ENCODE data around the gene CA11. TPM values are rescaled to one million over a fixed set of nuclear protein-coding genes. Genes with fewer than 3 reads are reported as not detected.
A peak's percentile ranks its signal among the peaks of the same experiment; 100 is the strongest.

Gene CA11
- total RNA-seq, 2 donors from 2014 or later, result 7.9 to 10.9 TPM

DNA sequence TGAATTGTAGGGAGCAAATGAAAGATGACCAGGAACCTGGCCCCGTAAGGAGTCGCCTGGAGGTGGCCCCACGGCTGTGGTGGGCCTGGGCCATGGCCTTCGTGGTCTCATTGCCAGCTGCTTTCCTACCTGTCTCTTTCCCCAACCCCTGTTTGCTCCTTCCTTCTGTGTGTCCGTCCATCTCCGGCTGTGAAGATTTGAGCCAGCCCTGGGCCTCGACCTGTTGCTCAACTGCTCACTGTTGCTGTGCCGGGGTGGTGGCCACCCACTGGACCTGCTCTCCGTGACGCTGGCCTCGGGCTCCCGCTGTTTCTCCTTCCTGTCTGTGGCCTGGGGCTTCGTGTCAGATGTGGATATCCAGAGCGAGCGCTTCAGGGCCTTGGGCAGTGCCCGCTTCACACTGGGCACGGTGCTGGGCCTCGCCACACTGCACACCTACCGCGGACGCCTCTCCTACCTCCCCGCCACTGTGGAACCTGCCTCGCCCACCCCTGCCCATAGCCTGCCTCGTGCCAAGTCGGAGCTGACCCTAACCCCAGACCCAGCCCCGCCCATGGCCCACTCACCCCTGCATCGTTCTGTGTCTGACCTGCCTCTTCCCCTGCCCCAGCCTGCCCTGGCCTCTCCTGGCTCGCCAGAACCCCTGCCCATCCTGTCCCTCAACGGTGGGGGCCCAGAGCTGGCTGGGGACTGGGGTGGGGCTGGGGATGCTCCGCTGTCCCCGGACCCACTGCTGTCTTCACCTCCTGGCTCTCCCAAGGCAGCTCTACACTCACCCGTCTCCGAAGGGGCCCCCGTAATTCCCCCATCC is 17.3 kb downstream of the CA11 start:
- DNase-seq (ENCODE audit: low spot score in 2 of 2) (no peak), ATAC-seq (no peak)
- H3K36me3 Mint-ChIP-seq, result peaks cover 8 to 10% of the 10 kb centered on the region in 2 donors
- H3K27ac Mint-ChIP-seq, result peak overlapping the region; percentile 55 to 58
- no peaks in the 10 kb centered on the region for H3K9me3 Mint-ChIP-seq

DNA sequence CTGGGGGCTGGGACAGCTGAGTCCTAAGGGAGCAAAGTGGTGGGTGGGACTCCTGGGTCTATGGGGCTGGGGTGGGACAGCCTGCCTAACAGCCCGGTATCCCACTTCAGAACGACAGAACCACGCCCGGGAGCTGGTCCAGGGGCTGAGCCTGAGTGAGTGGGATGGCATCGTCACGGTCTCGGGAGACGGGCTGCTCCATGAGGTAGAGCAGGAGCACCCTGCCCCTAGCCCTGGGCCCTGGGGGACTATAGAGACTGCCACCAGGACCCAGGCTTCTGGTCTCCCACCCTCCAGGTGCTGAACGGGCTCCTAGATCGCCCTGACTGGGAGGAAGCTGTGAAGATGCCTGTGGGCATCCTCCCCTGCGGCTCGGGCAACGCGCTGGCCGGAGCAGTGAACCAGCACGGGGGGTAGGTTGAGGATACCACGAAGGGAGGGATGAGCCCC is 18.1 kb downstream of the CA11 start:
- Mint-ChIP-seq H3K9me3 (no peaks in the 10 kb centered on the region), H3K36me3 (peaks cover 12 to 14% of the 10 kb centered on the region in 2 donors), H3K27ac (no peak overlapping the region)
- DNase-seq (ENCODE audit: low spot score in 2 of 2), result no peak
- ATAC-seq, result no peak

GRCh38 chr19:48627201-48627864 is 18.7 kb downstream of the CA11 start:
- Mint-ChIP-seq H3K36me3 (peaks cover 14 to 16% of the 10 kb centered on the region in 2 donors), H3K27ac (no peak overlapping the region), H3K9me3 (no peaks in the 10 kb centered on the region)
- DNase-seq (ENCODE audit: low spot score in 2 of 2) (no peak), ATAC-seq (peak in 1 of 2 donors; percentile 57)

GRCh38 chr19:48625891-48626327 is 20.1 kb downstream of the CA11 start:
- no peak for ATAC-seq
- DNase-seq (ENCODE audit: low spot score in 2 of 2), result no peak
- peaks cover 23 to 27% of the 10 kb centered on the region in 2 donors for H3K36me3 Mint-ChIP-seq
- H3K9me3 Mint-ChIP-seq, result no peaks in the 10 kb centered on the region
- no peak overlapping the region for H3K27ac Mint-ChIP-seq

DNA sequence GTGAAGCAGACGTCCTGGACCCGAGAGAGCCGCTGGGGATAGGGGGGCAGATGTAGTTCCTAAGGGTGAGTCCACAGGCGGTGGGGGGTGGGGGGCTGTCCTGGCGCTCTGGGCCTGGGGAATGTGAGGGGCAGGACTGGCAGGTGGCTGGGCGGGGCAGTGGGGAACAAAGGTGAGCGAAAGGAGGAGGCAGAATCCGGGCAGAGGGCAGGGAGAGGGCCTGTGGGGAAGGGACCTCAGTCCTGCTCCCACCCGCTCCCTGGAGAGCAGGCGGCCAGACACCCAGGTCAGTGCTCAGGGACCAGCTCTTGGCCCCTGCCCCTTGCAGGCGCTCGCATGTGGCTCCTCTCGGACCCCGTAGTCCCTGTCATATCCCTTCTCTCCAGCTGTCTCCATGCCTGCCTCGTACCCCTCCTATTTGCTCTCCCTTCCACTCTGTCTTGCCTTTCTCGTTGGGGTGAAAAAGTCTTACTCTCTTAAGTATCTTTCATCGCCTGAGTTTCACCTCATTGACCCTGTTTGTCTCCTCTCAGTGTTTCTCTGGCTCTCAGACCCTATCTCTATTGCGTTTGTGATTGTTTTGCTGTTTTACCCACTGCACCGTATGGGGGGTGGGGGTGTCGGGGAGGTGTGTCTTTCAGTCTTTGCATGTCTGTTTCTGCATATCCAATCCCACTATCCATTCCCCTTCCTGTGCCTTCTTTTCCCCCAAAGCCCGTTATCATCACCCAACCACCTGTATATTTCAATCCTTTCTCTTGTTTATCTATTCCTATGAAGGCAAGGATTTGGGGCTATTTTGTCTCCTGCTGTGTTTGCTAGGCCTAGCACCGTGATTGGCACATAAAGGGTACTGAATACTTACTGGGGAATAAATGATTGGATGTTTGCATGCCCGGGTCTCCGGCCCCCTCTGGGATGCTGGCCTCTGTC is 20.9 kb downstream of the CA11 start:
- Mint-ChIP-seq H3K27ac (peak overlapping the region; percentile 86 to 93), H3K9me3 (no peaks in the 10 kb centered on the region), H3K36me3 (peaks cover 26 to 27% of the 10 kb centered on the region in 2 donors)
- DNase-seq (ENCODE audit: low spot score in 2 of 2), result no peak
- no peak for ATAC-seq

- peaks cover 32 to 33% of the 10 kb centered on the region in 2 donors for H3K36me3 Mint-ChIP-seq
- H3K27ac Mint-ChIP-seq, result peak overlapping the region; percentile 86 to 97
- ATAC-seq (peak; percentile 82 to 83), DNase-seq (ENCODE audit: low spot score in 2 of 2) (peak; percentile 93 to 99)
- H3K9me3 Mint-ChIP-seq, result no peaks in the 10 kb centered on the region
Observed at GRCh38 chr19:48624067-48624594, 21.9 kb downstream of the CA11 start.

DNA sequence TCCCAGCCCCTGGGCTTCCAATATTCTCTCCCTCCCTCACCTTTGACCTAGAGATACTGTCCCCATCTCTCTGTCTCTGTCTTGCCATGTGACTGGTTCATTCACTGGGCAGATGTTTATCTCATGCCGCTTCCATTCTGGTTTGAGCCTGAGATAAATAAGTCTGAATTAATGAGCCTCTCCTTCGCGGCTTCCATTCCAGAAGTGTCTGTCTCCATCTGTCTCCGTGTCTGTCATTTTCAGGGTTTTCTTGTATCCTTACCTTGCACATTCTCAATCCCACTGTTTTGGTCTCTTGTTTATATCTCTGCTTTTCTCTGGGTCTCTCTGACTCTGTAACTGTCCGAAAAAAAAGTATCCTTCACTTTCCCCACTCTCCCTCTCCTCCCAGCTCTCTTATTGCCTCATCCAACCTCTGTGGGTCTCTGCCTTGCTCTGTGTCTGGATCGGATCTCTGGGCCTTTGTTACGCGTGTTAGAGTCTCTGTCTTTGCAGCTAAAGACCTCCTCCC is 22.4 kb downstream of the CA11 start:
- peaks cover 36 to 37% of the 10 kb centered on the region in 2 donors for H3K36me3 Mint-ChIP-seq
- peak overlapping the region; percentile 86 to 97 for H3K27ac Mint-ChIP-seq
- H3K9me3 Mint-ChIP-seq, result no peaks in the 10 kb centered on the region
- ATAC-seq (no peak), DNase-seq (ENCODE audit: low spot score in 2 of 2) (no peak)

DNA sequence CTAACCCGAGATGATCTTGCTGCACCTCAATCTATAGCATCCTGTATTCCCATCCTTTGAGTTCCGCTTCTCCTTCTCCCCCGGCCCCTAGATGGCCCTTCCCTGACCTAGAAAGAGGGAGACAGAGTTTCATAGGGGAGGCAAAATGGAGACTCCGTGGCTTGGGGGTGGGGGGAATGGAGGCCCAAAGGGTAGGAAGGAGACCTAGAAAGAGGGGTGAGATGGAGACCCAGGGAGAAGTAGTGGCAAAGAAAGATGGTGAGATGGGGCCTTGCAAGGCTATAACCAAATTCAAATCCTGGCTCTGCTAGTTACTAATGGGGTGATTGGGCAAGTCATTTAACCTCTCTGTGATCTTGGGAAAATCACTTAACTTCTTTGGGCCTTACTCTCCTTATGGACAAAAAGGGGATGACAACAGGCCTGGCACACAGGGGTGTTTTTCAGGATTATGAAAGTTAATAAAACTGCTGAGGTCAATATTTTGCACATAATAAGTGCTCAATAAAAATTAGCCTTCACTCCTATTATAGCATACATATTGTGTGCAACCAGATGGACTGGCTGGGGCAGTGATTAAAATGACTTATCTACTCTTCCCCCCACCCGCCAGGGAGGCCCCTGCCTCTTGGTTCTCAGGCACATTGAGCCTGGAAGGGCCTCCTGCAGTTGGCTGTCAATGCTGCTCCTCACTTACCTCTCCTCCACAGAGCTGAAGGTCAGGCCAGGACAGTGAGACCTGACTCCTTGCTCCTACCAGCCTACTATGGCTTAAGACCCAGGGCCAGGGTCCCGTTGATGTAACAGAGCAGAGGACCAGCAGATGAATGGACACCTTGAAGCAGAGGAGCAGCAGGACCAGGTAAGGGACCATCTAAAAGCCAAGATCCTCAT is 26.0 kb downstream of the CA11 start:
- H3K9me3 Mint-ChIP-seq, result no peaks in the 10 kb centered on the region
- no peak for ATAC-seq
- H3K36me3 Mint-ChIP-seq, result peaks cover 62% of the 10 kb centered on the region in 2 donors
- DNase-seq (ENCODE audit: low spot score in 2 of 2), result no peak
- peak overlapping the region; percentile 95 to 100 for H3K27ac Mint-ChIP-seq

DNA sequence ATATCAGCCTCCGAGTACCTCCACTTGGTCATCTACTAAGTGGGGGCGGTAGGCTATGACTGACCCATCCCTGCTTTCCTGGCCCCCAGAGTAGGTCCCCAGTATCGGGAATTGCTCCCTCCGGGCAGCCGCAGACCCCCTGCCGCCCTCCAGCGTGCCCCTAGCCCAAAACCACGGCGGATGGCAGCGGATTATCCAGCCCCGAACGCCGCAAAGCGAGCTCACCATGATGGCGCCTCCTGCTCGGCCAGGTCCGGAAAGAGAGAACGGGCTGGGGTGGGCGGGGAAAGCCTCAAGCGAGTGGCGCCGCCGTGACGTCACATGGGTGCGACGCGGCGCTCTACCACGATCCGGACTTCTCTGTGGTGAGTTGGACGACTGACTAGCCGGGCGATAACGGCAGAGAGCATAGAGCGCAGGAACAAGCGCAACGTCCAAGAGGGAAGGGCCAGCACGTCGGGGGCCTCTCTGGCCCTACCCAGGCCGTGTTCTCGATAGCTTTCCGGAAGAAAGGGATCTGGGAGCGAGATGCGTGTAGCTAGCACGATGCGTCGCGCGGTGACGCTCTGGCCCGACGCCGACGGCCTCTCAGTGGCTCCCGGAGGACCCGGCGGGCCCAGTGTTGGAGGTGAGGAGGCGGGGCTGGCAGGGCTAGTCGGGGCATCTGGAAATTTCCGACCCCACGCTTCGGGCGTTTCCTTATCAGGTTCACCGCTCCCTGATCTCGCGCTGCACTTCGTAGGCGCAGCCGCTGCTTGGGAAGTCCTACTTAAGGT is 26.9 kb downstream of the CA11 start, which contains the start of the genes RPL18 and SPHK2:
Gene RPL18 (minus strand): TSS at position 263 of the 776 bp plus-strand sequence. CDS start 35 bp downstream, at position 228.
Gene SPHK2 (plus strand): TSS at position 591 of the 776 bp plus-strand sequence. CDS start 1,009 bp downstream, outside the sequence.
- Mint-ChIP-seq H3K36me3 (peaks cover 62% of the 10 kb centered on the region in 2 donors), H3K27ac (peak within 1 kb of the TSS; percentile 95 to 100), H3K9me3 (no peaks in the 10 kb centered on the region)
- ATAC-seq, result peak; percentile 77 to 85
- DNase-seq (ENCODE audit: low spot score in 2 of 2), result peak; percentile 94 to 95

DNA sequence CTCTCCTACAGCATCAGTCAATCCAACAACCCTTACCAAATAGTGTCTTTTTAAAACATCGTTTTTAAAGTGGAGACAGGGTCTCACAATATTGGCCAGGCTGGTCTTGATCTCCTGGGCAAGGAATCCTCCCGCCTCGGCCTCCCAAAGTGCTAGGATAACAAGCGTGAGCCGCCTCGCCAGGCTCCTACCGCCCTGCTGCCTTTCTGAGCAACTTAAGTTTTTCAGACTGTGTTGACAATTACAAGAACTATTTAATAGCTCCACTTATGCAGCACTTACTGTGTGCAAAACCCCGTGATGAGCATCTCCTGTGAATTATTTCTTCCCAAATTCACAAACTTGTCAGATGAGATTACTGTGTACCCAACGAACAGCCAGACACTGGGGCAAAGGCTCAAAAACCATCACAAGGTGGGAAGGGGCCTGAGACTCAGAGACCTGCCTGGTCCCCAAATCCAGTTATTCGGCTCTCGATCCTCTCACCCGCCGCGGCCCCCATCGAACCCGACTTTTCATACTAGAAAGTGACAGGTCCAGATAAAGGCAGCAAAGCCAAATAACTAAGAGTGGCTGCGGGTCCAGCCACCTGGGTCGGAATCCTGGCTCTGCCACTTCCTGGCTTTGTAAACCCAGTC is 27.6 kb downstream of the CA11 start:
- Mint-ChIP-seq H3K36me3 (peaks cover 55% of the 10 kb centered on the region in 2 donors), H3K9me3 (no peaks in the 10 kb centered on the region), H3K27ac (peak overlapping the region; percentile 95 to 100)
- DNase-seq (ENCODE audit: low spot score in 2 of 2) (no peak), ATAC-seq (no peak)

DNA sequence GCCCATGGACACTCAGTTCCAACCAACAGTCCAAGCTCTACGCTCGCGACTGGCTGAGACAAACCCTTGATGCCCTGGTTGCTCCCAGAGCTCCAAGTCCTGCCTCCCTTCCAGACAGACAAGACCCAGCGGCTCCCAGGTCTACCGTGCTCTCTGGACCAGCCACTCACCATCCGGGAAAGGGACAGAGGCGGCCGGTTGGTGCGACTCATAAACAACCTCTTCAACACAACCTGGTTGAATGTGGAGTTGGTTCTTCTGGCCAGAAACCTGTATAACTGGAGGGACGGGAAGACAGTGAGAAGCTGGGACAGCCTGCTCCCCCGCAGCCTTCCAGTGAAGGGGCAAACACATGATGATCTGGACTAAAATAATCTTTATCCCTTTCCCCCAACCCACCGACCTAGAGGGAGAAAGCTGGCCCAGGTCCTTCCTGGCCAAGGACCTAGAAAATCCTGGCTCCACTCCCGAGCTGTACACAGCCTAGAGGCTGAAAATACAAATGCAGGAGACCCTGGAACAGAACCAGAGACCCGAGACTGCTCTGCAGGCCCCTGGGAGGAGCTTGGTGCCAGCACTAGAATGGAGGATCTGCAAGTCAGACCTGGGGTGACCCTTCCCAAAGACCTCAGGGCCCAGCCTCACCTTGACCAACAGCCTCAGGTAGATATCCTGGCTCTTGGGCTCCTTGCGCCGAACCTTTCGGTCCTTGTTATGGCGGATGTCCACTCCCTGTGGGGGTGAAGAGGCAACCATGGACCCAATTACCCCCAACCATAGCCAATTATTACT is 28.6 kb downstream of the CA11 start:
- H3K36me3 Mint-ChIP-seq, result peaks cover 52% of the 10 kb centered on the region in 2 donors
- ATAC-seq (no peak), DNase-seq (ENCODE audit: low spot score in 2 of 2) (no peak)
- H3K27ac Mint-ChIP-seq, result peak overlapping the region; percentile 95 to 100
- H3K9me3 Mint-ChIP-seq, result no peaks in the 10 kb centered on the region

- Mint-ChIP-seq H3K9me3 (no peaks in the 10 kb centered on the region), H3K36me3 (peaks cover 45 to 47% of the 10 kb centered on the region in 2 donors), H3K27ac (peak overlapping the region; percentile 95 to 100)
- DNase-seq (ENCODE audit: low spot score in 2 of 2), result no peak
- ATAC-seq, result no peak
Observed at GRCh38 chr19:48616491-48617056, 29.4 kb downstream of the CA11 start.

DNA sequence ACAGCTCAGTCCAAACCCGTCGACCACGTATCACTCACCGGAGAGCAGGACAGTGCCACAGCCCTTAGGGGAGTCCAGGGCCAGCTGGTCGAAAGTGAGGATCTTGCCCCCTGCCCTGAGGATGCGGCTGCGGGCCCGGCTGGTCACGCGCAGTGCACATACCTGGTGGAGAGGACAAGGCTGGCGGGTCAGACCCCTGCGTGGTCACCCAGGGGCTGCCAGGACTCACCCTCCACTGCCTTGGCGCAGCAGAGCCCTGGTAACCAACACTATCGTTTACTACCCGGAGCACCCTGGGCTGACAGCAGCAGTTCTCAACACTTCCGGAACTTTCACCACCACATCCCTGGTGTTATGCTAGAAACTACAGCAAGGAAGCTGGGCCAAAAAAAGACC is 29.9 kb downstream of the CA11 start:
- ATAC-seq (no peak), DNase-seq (ENCODE audit: low spot score in 2 of 2) (no peak)
- Mint-ChIP-seq H3K27ac (peak overlapping the region in 1 of 2 donors; percentile 72), H3K9me3 (no peaks in the 10 kb centered on the region), H3K36me3 (peaks cover 41 to 43% of the 10 kb centered on the region in 2 donors)
